ENCODE measurements around the gene RGS9BP. TPM values are rescaled to one million over a fixed set of nuclear protein-coding genes. Genes with fewer than 3 reads are reported as not detected.

RGS9BP gene
- total RNA-seq, 1 donor from 2014 or later: 0.18 TPM

DNA sequence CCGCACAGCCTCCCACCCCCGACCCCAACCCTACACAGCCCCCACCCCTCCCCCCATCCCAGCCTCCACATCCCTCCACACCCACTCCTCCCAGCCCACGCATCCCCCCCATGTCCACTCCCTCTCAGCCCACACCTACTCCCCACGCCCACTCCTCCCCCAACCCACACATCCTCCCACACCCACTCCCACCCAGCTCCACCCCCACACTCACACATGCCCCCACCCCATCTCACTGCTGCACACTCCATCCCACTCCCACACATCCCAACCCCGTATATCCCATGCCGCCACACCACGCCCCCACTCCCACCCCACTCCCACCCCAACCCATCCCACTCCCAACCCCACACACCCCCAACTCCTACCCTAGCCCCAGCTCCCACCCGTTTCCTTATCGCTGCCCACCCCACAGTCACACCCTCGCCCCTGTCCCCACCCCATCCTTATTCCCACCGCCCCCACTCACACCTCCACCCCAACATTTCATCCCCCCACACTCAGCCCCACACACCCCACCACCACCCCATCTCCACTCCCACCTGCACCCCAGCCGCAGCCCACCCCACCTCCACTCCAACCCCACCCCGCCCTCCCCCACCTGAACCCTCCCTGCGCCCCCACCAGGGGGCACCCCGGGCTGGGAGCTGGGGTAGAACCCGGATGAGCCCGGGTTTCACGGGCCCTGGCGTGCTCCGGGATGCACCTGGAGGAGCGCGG lies 44.7 kb downstream of the RGS9BP start:
- Mint-ChIP-seq H3K36me3 (ENCODE audit: low read depth, unreplicated experiment) (no peaks in the 10 kb centered on the region), H3K27me3 (ENCODE audit: low read depth, unreplicated experiment) (no peaks in the 10 kb centered on the region), H3K9me3 (ENCODE audit: unreplicated experiment) (peaks cover 2% of the 10 kb centered on the region), H3K27ac (ENCODE audit: unreplicated experiment) (no peak overlapping the region), H3K4me3 (ENCODE audit: unreplicated experiment) (no peak overlapping the region), H3K4me1 (ENCODE audit: low read depth, unreplicated experiment) (no peaks in the 10 kb centered on the region)
- no peaks in the 10 kb centered on the region for H3K27me3 ChIP-seq (ENCODE audit: insufficient read depth, low read length)
- DNase-seq (ENCODE audit: low read depth) (no peak), FAIRE-seq (no peak)
- H3K4me2 ChIP-seq (ENCODE audit: low read length): no peak overlapping the region
- no peak overlapping the region for H2AFZ ChIP-seq (ENCODE audit: low read depth, low read length)
- H3K27ac ChIP-seq (ENCODE audit: low read depth, low read length): no peak overlapping the region
- TF ChIP-seq EZH2 (IDR thresholded peaks at IDR 0.05; ENCODE audit: insufficient read depth, low read length): no peak
- TF ChIP-seq, protein P1, sequence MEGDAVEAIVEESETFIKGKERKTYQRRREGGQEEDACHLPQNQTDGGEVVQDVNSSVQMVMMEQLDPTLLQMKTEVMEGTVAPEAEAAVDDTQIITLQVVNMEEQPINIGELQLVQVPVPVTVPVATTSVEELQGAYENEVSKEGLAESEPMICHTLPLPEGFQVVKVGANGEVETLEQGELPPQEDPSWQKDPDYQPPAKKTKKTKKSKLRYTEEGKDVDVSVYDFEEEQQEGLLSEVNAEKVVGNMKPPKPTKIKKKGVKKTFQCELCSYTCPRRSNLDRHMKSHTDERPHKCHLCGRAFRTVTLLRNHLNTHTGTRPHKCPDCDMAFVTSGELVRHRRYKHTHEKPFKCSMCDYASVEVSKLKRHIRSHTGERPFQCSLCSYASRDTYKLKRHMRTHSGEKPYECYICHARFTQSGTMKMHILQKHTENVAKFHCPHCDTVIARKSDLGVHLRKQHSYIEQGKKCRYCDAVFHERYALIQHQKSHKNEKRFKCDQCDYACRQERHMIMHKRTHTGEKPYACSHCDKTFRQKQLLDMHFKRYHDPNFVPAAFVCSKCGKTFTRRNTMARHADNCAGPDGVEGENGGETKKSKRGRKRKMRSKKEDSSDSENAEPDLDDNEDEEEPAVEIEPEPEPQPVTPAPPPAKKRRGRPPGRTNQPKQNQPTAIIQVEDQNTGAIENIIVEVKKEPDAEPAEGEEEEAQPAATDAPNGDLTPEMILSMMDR (IDR thresholded peaks at IDR 0.05; ENCODE audit: insufficient read depth, low read depth, low read length): no peak
- no peaks in the 10 kb centered on the region for H3K9me3 ChIP-seq (ENCODE audit: insufficient read depth, low read depth, low read length)
- H3K36me3 ChIP-seq (ENCODE audit: insufficient read depth, low read length): no peaks in the 10 kb centered on the region
- H3K9ac ChIP-seq (ENCODE audit: low read length): no peak overlapping the region
- no peaks in the 10 kb centered on the region for H3K79me2 ChIP-seq (ENCODE audit: insufficient read depth, low read length)
- no peak overlapping the region for H3K4me3 ChIP-seq (ENCODE audit: insufficient read depth, low read depth, low read length)
- no peaks in the 10 kb centered on the region for H4K20me1 ChIP-seq (ENCODE audit: insufficient read depth, low read length)
- H3K4me1 ChIP-seq (ENCODE audit: insufficient read depth, low read length): no peaks in the 10 kb centered on the region

DNA sequence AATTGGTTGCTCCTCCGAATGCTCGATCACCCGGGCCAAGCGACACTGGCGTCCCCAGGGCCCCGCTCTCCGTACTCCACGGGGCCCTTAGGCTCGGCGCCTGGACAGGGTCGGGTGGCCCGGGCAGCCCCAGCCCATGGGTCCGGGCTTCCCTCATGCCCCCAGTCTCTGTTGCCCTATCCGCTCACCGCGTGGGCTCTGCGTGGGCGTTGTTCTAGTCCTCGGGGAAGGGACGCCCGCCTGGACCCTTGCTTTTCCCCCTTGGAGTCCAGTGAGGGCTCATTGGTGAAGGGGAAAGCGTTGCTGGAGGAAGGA lies 45.2 kb downstream of the RGS9BP start:
- H3K27ac ChIP-seq (ENCODE audit: low read depth, low read length): no peak overlapping the region
- H3K27me3 ChIP-seq (ENCODE audit: insufficient read depth, low read length): no peaks in the 10 kb centered on the region
- H3K9me3 Mint-ChIP-seq (ENCODE audit: unreplicated experiment): peaks cover 4% of the 10 kb centered on the region
- H3K4me3 ChIP-seq (ENCODE audit: insufficient read depth, low read depth, low read length): no peak overlapping the region
- no peaks in the 10 kb centered on the region for H3K4me1 ChIP-seq (ENCODE audit: insufficient read depth, low read length)
- TF ChIP-seq EZH2 (IDR thresholded peaks at IDR 0.05; ENCODE audit: insufficient read depth, low read length): no peak
- TF ChIP-seq, protein P1 (IDR thresholded peaks at IDR 0.05; ENCODE audit: insufficient read depth, low read depth, low read length): no peak
- H3K4me1 Mint-ChIP-seq (ENCODE audit: low read depth, unreplicated experiment): no peaks in the 10 kb centered on the region
- no peaks in the 10 kb centered on the region for H3K36me3 Mint-ChIP-seq (ENCODE audit: low read depth, unreplicated experiment)
- no peaks in the 10 kb centered on the region for H3K36me3 ChIP-seq (ENCODE audit: insufficient read depth, low read length)
- no peaks in the 10 kb centered on the region for H3K79me2 ChIP-seq (ENCODE audit: insufficient read depth, low read length)
- no peak overlapping the region for H3K27ac Mint-ChIP-seq (ENCODE audit: unreplicated experiment)
- no peak overlapping the region for H2AFZ ChIP-seq (ENCODE audit: low read depth, low read length)
- no peak overlapping the region for H3K4me3 Mint-ChIP-seq (ENCODE audit: unreplicated experiment)
- no peaks in the 10 kb centered on the region for H3K9me3 ChIP-seq (ENCODE audit: insufficient read depth, low read depth, low read length)
- H3K4me2 ChIP-seq (ENCODE audit: low read length): no peak overlapping the region
- no peaks in the 10 kb centered on the region for H3K27me3 Mint-ChIP-seq (ENCODE audit: low read depth, unreplicated experiment)
- no peaks in the 10 kb centered on the region for H4K20me1 ChIP-seq (ENCODE audit: insufficient read depth, low read length)
- DNase-seq (ENCODE audit: low read depth) (no peak), FAIRE-seq (no peak)
- no peak overlapping the region for H3K9ac ChIP-seq (ENCODE audit: low read length)

Other genes with a start within 250 kb of the RGS9BP start
- 120 and 127 TPM in 2 replicates for gene PDCD5, start 94.7 kb upstream of the RGS9BP start, total RNA-seq
- gene ANKRD27, start 668 bp upstream of the RGS9BP start, total RNA-seq: 19.7 and 20.8 TPM in 2 replicates
- 3.3 and 4.0 TPM in 2 replicates for gene NUDT19, start 16.0 kb downstream of the RGS9BP start, total RNA-seq
- gene TDRD12, start 43.9 kb downstream of the RGS9BP start, total RNA-seq: not detected in 2 replicates
- gene SLC7A9, start 193.9 kb downstream of the RGS9BP start, total RNA-seq: 0.17 and 0.45 TPM in 2 replicates

All from astrocyte (in vitro differentiated cells and primary cell).